Choroid plexus epithelial cell (primary cell): ENCODE data around the gene TMEM39B.

Experiments
- DNase-seq: peaks from one replicate; pipeline ENCODE4 v3.0.0-alpha.2; 2010; ENCODE audit warnings: low read depth
- H3K4me3 ChIP-seq: 2 replicates; pipeline ENCODE4 v1.5.1; 2011; ENCODE audit warnings: low read depth, mild to moderate bottlenecking, control low read depth, low read length, moderate library complexity
- TF ChIP-seq, protein P1 (sequence below): conservative IDR thresholded peaks from 2 replicates; pipeline ENCODE4 v1.5.1; 2011; ENCODE audit warnings: low read depth, mild to moderate bottlenecking, control low read depth, inconsistent platforms, low read length, moderate library complexity

TMEM39B gene

DNA sequence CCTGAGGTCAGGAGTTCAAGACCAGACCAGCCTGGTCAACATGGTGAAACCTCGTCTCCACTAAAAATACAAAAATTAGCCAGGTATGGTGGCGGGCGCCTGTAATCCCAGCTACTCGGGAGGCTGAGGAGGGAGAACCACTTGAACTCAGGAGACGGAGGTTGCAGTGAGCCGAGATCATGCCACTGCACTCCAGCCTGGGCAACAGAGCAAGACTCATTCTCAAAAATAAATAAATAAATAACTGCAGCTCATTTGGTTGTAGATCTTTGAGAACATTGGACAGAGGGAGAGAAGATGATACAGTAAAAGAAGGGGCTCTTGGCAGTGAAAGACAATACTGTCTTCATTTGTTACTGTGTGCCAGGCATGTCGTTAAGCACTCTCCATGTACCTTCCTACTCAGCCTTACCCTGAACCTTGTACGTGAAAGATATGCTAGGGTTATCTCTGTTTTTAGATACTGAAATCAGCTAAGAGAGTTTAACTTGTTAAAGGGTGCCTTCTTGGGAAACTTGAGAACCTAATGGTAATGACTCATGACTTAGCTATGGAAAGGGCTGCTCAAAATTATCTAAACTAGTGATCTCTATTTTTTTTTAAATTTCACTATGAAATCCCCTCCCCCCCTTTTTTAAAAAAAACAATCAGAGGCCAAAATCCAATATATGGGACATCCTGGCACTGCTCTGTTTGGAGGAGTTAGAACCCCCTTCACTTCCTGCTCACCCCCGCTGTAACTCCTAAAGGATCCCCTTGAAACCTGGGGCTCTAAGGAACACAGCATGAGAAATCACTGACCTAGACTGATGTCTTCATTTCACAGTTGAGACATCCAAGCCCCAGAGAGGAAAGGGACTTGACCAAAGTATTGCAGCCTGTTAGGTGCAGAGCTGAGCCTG lies 28.3 kb downstream of the TMEM39B start:
- H3K4me3 ChIP-seq, result no peak overlapping the region
- TF ChIP-seq, protein P1, sequence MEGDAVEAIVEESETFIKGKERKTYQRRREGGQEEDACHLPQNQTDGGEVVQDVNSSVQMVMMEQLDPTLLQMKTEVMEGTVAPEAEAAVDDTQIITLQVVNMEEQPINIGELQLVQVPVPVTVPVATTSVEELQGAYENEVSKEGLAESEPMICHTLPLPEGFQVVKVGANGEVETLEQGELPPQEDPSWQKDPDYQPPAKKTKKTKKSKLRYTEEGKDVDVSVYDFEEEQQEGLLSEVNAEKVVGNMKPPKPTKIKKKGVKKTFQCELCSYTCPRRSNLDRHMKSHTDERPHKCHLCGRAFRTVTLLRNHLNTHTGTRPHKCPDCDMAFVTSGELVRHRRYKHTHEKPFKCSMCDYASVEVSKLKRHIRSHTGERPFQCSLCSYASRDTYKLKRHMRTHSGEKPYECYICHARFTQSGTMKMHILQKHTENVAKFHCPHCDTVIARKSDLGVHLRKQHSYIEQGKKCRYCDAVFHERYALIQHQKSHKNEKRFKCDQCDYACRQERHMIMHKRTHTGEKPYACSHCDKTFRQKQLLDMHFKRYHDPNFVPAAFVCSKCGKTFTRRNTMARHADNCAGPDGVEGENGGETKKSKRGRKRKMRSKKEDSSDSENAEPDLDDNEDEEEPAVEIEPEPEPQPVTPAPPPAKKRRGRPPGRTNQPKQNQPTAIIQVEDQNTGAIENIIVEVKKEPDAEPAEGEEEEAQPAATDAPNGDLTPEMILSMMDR, result no peak
- peak; percentile 76 for DNase-seq

DNA sequence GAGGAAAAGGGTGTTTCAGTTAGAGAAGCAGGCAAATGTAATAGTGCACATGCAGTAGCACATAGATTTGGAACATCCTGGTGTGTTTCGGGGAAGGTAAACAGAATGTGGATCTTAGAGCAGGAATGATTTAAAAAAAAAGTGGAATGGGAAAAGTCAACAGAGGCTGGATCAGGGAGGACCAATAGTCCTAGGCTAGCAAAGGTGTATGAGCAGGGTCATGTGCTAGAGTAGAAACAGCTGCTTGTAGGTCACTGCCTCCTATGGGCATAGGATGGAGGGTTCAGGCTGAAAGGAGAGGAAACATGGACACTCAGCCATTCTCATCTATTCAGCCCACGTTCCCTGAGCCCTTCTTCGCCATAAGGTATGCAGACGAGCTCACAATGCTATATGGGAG lies 31.4 kb downstream of the TMEM39B start:
- H3K4me3 ChIP-seq, result no peak overlapping the region
- DNase-seq, result no peak
- TF ChIP-seq, protein P1, result no peak

DNA sequence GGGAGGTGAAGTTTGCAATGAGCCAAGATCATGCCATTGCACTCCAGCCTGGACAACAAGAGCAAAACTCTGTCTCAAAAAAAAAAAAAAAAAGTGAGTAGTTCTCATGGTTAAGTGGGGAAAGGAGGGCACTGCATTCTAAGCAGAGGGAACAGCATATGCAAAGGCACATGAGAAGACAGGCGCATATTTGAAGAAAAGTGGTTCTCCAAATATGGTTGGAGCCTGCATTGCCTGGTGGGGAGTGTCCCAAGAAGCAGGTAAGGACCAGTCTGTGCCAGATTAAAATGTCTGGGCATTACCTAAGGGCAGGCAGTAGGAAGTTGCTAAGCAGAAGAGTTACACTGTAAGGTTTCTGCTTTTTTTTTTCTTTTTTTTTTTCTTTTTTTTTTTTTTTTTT lies 32.6 kb downstream of the TMEM39B start:
- no peak overlapping the region for H3K4me3 ChIP-seq
- TF ChIP-seq, protein P1, result no peak
- no peak for DNase-seq

DNA sequence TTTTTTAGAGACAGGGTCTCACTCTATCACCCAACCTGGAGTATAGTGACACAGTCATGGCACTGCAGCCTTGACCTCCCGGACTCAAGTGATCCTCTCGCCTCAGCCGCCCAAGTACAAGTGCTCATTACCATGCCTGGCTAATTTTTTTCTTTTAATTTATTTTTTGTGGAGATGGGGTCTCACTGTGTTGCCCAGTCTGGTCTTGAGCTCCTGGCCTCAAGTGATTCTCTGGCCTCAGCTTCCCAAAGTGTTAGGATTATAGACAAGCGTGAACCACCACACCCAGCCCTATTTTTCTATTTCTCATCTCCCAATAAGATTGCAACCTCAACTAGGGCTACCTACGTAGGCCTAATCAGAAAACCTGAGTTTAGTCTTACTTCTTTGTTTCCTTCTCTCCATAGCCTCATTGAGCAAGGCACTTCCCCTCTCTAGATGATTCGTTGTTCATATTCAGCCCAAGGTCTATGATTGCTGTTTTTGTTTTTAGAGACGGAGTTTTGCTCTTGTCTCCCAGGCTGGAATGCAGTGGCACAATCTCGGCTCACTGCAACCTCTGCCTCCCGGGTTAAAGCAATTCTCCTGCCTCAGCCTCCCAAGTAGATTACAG lies 34.0 kb downstream of the TMEM39B start:
- no peak for DNase-seq
- H3K4me3 ChIP-seq, result no peak overlapping the region
- TF ChIP-seq, protein P1, result no peak

DNA sequence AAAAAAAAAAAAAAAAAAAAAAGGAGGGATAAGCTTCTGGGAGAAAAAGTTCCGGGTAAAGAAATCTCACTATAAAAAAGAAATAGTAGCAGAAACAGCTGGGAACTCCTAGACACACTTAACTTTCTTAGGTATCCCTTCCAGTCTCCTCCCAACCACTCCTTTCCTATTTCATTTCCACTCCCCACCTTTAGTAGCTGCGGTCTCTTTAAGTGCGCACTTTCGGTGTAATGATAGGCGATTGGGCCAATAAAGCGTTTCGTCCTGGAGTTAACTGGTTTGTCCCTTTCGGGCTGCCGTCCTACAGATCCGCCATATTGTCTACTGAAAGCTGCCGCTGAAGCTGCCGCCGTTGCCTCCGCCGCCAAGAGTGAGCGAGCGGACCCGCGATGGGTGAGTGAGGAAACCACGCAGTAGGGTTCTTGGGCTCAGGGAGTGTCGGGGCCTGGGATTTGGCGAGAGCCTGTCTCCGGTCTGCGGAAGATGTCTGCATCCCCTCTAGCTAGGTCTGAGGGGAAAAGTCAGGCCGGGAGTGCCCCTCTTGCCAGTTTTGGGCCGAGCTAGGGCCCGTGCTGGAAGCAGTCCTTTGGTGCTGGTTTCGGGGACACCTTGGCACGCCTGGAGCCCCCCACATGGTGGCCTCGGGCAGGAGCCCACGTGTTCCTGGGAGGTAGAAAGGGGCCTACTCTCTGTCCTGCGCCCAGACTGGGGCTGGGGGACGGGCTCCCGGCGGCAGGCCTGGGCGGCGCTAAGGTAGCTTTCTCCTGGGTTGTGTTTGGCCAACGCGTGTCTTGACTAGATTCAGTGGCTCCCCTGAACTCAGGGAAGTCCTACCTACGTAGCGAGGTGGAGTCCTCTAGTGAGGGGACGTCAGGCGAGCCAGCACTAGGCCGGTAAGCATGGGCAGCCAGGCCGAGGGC lies 35.3 kb downstream of the TMEM39B start, which contains the start of gene KPNA6:
TSS of gene KPNA6 (plus strand) at position 315 of the 920 bp plus-strand sequence. CDS start at position 390, 75 bp downstream.
- peak within 1 kb of the TSS; percentile 98 for H3K4me3 ChIP-seq
- TF ChIP-seq, protein P1, result peak; percentile 1
- DNase-seq, result peak; percentile 98

DNA sequence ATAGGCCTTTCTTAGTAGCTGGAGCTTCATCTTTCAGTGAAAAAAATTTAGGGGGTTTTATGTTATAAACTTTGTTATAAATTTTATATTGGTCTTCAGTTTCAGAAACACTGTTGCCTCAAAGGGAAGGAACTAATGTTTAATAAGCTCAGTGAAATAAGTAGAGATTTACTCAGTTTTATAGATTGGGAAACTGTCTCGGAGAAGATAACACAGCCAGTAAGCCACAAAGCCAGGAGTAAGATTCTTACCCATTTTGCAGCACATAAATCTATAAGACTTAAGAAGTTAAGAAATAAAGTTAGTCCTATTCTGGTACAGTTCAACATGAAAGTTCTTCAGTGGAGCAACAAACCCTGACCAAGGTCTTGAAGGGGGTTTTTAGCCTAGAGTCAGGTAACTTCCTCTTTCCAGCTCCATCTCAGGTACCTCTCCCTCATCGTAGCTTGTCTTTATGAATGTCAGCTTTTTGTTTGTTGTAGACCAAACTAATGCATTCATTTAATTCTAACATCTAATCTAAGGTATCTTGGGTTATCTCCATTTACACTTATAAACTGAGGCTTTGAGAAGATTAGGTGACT lies 38.4 kb downstream of the TMEM39B start:
- H3K4me3 ChIP-seq, result no peak overlapping the region
- TF ChIP-seq, protein P1, result no peak
- DNase-seq, result no peak
